Transverse colon (tissue), 4 donors: ENCODE measurements around the gene HPCAL1. TPM values are rescaled to one million over a fixed set of nuclear protein-coding genes. Genes with fewer than 3 reads are reported as not detected.
"Not testable (repeated sequence)": the region's sequence is repeated elsewhere in the genome, so short reads cannot be mapped to it uniquely, and the experiment has no call there.

Source experiments
- DNase-seq: peaks from one replicate; pipeline ENCODE4 v3.0.0-alpha.2; 2019
- H3K27ac ChIP-seq, 4 donors: fragments of 200-600 bp; sonication (generic); 2 replicates each; pipeline ENCODE4 v1.5.1; 2016 to 2018; ENCODE audit warnings: inconsistent platforms in 4 of 4
- H3K27me3 ChIP-seq: fragments of 200-600 bp; sonication (generic); 2 replicates; pipeline ENCODE4 v1.5.1; 2017; ENCODE audit warnings: inconsistent platforms
- H3K36me3 ChIP-seq, 4 donors: fragments of 200-600 bp; sonication (generic); 2 replicates each; pipeline ENCODE4 v1.5.1; 2017 to 2019; ENCODE audit warnings: inconsistent platforms in 4 of 4
- H3K4me1 ChIP-seq, 4 donors: fragments of 200-600 bp; sonication (generic); 2 replicates each; pipeline ENCODE4 v1.5.1; 2017 to 2020; ENCODE audit warnings: inconsistent platforms in 4 of 4
- H3K4me3 ChIP-seq, 4 donors: fragments of 200-600 bp; sonication (generic); 1 replicate in 1 of 4; 2 replicates in 3 of 4; pipeline versions ENCODE4 v1.5.1 to v1.6.1; 2017 to 2019; ENCODE audit warnings: inconsistent platforms in 4 of 4
- H3K9me3 ChIP-seq, 2 donors: fragments of 200-600 bp; sonication (generic); 2 replicates each; pipeline ENCODE4 v1.5.1; 2017 to 2019; ENCODE audit warnings: inconsistent platforms in 2 of 2
- EP300 ChIP-seq: sonication (generic); formaldehyde crosslinking; IDR thresholded peaks from one replicate; pipeline ENCODE4 v1.6.1; 2017; ENCODE audit warnings: antibody characterized with exemption, low read depth
- POLR2A ChIP-seq: fragments of 450-650 bp; IDR thresholded peaks from one replicate; pipeline ENCODE4 v1.6.1; 2016; ENCODE audit warnings: antibody characterized with exemption, mild to moderate bottlenecking, moderate library complexity
- POLR2AphosphoS5 ChIP-seq, 3 donors: sonication (generic); formaldehyde crosslinking; IDR thresholded peaks; one replicate each; pipeline ENCODE4 v1.6.1; 2016; ENCODE audit warnings: antibody characterized with exemption in 3 of 3
- WGBS, 2 donors: methylation state at CpG; one replicate each; pipeline ENCODE4 v1.1.5; 2018; ENCODE audit warnings: low coverage in 1 of 2; 5-methylcytosine and 5-hydroxymethylcytosine counted together
- in situ Hi-C, 4 donors: fragments of 200-750 bp; cut with MboI; loops; one replicate each; pipeline versions ENCODE4 v1.15.0 to v1.15.1; 2017; ENCODE audit warnings: low sequenced_read_pairs in 3 of 4, low pct_ligation_motif_present in 1 of 4, low pct_unique_long_range_greater_than_20kb in 1 of 4
- intact Hi-C: fragments of 100-400 bp; cut with DNase I; formaldehyde crosslinking; loops from one replicate; pipeline ENCODE4 v1.15.1; 2023; ENCODE audit warnings: low total_unique reads
- total RNA-seq, 4 donors: library from RNA; depleted of rRNA; stranded (reverse); fragments of >200 nt; gene quantifications; one replicate each; pipeline ENCODE4 v1.1.0, GENCODE V29; 2016
- TF ChIP-seq, protein P1 (sequence below), 5 experiments: fragments of 200-600 bp in 3 of 5; fragments of 450-650 bp in 2 of 5; sonication (generic) in 3 of 5; IDR thresholded peaks; 1 replicate in 2 of 5; 2 replicates in 3 of 5; pipeline ENCODE4 v1.5.1; 2016 to 2017; ENCODE audit warnings: antibody characterized with exemption in 5 of 5, inconsistent platforms in 3 of 5, mild to moderate bottlenecking in 2 of 5, moderate library complexity in 1 of 5

HPCAL1 gene
- total RNA-seq, 4 donors from 2014 or later: 88.9 to 221 (median 129) TPM

DNA sequence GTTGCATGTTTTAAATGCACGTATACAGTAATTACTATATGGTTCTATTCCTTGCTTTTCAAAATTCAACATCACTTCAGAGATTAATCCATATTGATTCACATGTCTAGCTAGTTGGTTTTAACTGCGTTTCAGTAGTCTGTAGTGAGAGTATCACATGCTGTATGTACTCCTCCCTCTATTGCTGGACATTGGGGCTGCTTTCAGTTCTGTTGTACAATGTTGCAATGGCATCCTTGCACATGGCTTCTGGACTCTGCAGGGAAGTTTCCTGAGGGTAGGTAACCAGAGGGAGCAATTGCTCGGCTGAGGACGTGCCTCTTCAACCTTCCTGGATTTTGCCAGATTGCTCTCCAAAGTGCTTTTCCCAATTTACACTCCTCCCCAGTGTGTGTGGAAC, 10.7 kb upstream of the HPCAL1 start:
- no peak for TF ChIP-seq EP300
- no peak for TF ChIP-seq POLR2AphosphoS5 (IDR thresholded peaks at IDR 0.05)
- no peak for TF ChIP-seq POLR2A
- TF ChIP-seq, protein P1, sequence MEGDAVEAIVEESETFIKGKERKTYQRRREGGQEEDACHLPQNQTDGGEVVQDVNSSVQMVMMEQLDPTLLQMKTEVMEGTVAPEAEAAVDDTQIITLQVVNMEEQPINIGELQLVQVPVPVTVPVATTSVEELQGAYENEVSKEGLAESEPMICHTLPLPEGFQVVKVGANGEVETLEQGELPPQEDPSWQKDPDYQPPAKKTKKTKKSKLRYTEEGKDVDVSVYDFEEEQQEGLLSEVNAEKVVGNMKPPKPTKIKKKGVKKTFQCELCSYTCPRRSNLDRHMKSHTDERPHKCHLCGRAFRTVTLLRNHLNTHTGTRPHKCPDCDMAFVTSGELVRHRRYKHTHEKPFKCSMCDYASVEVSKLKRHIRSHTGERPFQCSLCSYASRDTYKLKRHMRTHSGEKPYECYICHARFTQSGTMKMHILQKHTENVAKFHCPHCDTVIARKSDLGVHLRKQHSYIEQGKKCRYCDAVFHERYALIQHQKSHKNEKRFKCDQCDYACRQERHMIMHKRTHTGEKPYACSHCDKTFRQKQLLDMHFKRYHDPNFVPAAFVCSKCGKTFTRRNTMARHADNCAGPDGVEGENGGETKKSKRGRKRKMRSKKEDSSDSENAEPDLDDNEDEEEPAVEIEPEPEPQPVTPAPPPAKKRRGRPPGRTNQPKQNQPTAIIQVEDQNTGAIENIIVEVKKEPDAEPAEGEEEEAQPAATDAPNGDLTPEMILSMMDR (IDR thresholded peaks at IDR 0.05): no peak
- H3K27me3 ChIP-seq: no peaks in the 10 kb centered on the region
- DNase-seq: no peak
- no peaks in the 10 kb centered on the region for H3K36me3 ChIP-seq
- no peak overlapping the region for H3K27ac ChIP-seq
- intact Hi-C loops (no loop called here), in situ Hi-C loops (loop anchor here in 1 of 4 donors (25.0 kb wide), 1 partner anchor 120 kb away; no protein-coding TSS in a partner anchor)
- no peak overlapping the region for H3K4me3 ChIP-seq
- peaks cover 0 to 9% of the 10 kb centered on the region in 2 donors for H3K9me3 ChIP-seq
- no peaks in the 10 kb centered on the region for H3K4me1 ChIP-seq
- 93% methylated on average over 4 of the region's 4 CpGs; no CpG with 5 or more reads in 1 of the 2 donors for WGBS, 2 donors

DNA sequence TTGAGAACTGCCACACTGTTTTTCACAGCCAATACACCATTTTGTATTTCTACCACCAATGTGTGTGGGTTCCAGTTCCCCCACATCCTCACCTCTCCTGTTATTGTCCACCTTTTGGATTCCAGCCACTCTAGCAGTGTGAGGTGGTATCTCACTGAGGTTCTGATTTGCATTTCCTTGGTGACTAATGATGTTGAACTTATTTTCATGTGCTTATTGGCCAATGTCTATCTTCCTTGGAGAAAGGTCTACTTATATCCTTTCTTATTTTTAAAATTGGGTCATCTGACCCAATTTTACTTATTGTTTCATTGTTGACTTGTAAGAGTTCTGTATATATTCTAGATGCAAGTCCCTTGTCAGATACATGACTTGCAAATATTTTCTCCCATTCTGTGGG, 9.1 kb upstream of the HPCAL1 start:
- H3K27me3 ChIP-seq: no peaks in the 10 kb centered on the region
- intact Hi-C loops (no loop called here), in situ Hi-C loops (loop anchor here in 1 of 4 donors (25.0 kb wide), 1 partner anchor 119 kb away; no protein-coding TSS in a partner anchor)
- H3K36me3 ChIP-seq: no peaks in the 10 kb centered on the region
- H3K9me3 ChIP-seq: peaks cover 0 to 9% of the 10 kb centered on the region in 2 donors
- DNase-seq: no peak
- H3K4me1 ChIP-seq: peaks cover 0 to 9% (median 1%) of the 10 kb centered on the region in 4 donors
- TF ChIP-seq EP300: no peak
- TF ChIP-seq POLR2A: no peak
- TF ChIP-seq, protein P1 (IDR thresholded peaks at IDR 0.05): no peak
- no peak for TF ChIP-seq POLR2AphosphoS5 (IDR thresholded peaks at IDR 0.05)
- no peak overlapping the region for H3K27ac ChIP-seq
- no peak overlapping the region for H3K4me3 ChIP-seq

DNA sequence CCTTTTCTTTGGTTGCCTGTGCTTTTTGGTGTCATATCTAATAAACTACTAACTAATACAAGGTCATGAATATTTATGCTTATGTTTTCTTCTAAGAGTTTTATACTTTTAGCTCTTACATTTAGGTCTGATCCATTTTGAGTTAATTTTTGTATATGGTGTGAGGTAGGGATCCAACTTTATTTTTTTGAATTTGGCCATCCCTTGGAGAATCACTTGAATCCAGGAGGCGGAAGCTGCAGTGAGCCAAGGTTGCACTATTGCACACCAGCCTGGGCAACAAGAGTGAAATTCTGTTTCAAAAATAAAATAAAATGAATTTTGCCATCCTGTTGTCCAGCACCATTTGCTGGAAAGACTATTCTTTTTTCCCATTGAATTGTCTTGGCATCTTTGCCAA, 8.6 kb upstream of the HPCAL1 start:
- no peak overlapping the region for H3K27ac ChIP-seq
- intact Hi-C loops (no loop called here), in situ Hi-C loops (loop anchor here in 1 of 4 donors (25.0 kb wide), 1 partner anchor 118 kb away; no protein-coding TSS in a partner anchor)
- no peak for DNase-seq
- no peak overlapping the region for H3K4me3 ChIP-seq
- H3K27me3 ChIP-seq: no peaks in the 10 kb centered on the region
- H3K9me3 ChIP-seq: peaks cover 0 to 9% of the 10 kb centered on the region in 2 donors
- whole genome bisulfite sequencing, 2 donors: 95 to 100% methylated on average over 1 of the region's 1 CpG
- TF ChIP-seq, protein P1 (IDR thresholded peaks at IDR 0.05): no peak
- TF ChIP-seq POLR2A: no peak
- TF ChIP-seq EP300: no peak
- no peak for TF ChIP-seq POLR2AphosphoS5 (IDR thresholded peaks at IDR 0.05)
- no peaks in the 10 kb centered on the region for H3K36me3 ChIP-seq
- peaks cover 0 to 9% (median 1%) of the 10 kb centered on the region in 4 donors for H3K4me1 ChIP-seq

DNA sequence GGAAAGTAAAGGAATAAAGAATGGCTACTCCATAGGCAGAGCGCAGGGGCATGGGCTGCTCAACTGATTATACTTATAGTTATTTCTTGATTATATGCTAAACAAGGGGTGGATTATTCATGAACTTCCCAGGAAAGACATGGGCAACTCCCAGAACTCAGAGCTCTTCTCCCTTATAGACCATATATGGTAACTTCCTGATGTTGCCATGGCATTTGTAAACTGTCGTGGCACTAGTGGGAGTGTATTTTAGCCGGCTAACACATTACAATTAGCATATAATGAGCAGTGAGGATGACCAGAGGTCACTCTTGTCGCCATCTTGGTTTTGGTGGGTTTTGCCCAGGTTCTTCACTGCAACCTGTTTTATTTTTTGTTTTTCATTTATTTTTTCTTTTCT, 7.1 kb upstream of the HPCAL1 start:
- DNase-seq, H3K9me3 ChIP-seq, H3K36me3 ChIP-seq, H3K4me1 ChIP-seq, H3K27me3 ChIP-seq, H3K27ac ChIP-seq, intact Hi-C loops, H3K4me3 ChIP-seq: not testable (repeated sequence)
- in situ Hi-C loops: loop anchor here in 1 of 4 donors (25.0 kb wide), 1 partner anchor 117 kb away; no protein-coding TSS in a partner anchor
- WGBS, 2 donors: 71 to 100% methylated on average over 1 to 4 of the region's 4 CpGs

DNA sequence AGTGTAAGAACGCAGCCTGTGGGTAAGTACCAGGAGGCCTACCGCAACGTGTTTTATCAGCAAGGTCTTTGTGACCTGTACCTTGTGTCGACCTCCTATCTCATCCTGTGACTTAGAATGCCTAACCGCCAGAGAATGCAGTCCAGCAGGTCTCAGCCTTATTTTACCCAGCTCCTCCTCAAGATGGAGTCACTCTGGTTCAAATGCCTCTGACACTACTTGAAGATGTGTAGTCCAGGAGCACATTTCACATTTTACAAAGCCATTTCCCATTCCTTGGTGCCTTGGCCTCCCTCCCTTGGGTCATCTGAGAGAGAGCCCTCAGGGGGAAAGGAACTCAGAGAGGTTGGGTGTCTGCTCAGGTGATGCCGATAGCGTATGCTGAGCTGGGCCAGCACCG, 6.6 kb upstream of the HPCAL1 start:
- Histone ChIP-seq H3K27me3 (no peaks in the 10 kb centered on the region), H3K4me3 (no peak overlapping the region), H3K9me3 (peaks cover 0 to 9% of the 10 kb centered on the region in 2 donors), H3K27ac (no peak overlapping the region), H3K36me3 (no peaks in the 10 kb centered on the region), H3K4me1 (peaks cover 0 to 10% (median 3%) of the 10 kb centered on the region in 4 donors)
- 89 to 98% methylated on average over 5 to 8 of the region's 8 CpGs for WGBS, 2 donors
- in situ Hi-C loops: loop anchor here in 1 of 4 donors (25.0 kb wide), 1 partner anchor 116 kb away; no protein-coding TSS in a partner anchor
- no peak for TF ChIP-seq POLR2A
- TF ChIP-seq EP300: no peak
- no peak for TF ChIP-seq POLR2AphosphoS5 (IDR thresholded peaks at IDR 0.05)
- TF ChIP-seq, protein P1 (IDR thresholded peaks at IDR 0.05): no peak
- DNase-seq: no peak
- intact Hi-C loops: no loop called here
